ENCODE measurements around the gene SERPINB6.
"Not testable (repeated sequence)": the region's sequence is repeated elsewhere in the genome, so short reads cannot be mapped to it uniquely, and the experiment has no call there.

GRCh38 chr6:2927931-2928330, 43.4 kb downstream of the SERPINB6 start:
- TF ChIP-seq EZH2 (IDR thresholded peaks at IDR 0.05; ENCODE audit: insufficient read depth, poor library complexity, severe bottlenecking); EZH2phosphoT487 (IDR thresholded peaks at IDR 0.05; ENCODE audit: insufficient read depth, low read depth): not testable (repeated sequence)

Measured in GM23248 (cell line).